Measurements from ENCODE around the gene MSRB3. TPM values are rescaled to one million over a fixed set of nuclear protein-coding genes. Genes with fewer than 3 reads are reported as not detected.

The MSRB3 gene
- total RNA-seq, 1 donor from 2014 or later = 61.3 TPM

- Histone ChIP-seq H3K27me3 (no peaks in the 10 kb centered on the region), H3K36me3 (no peaks in the 10 kb centered on the region), H3K4me3 (no peak overlapping the region), H3K9me3 (no peaks in the 10 kb centered on the region), H3K4me1 (no peaks in the 10 kb centered on the region), H3K27ac (no peak overlapping the region)
- ATAC-seq (no peak), DNase-seq (no peak)
- intact Hi-C loops (cut with DNase I) = no loop called here
- no peak for TF ChIP-seq CTCF (IDR thresholded peaks at IDR 0.05)
Measured at GRCh38 chr12:65327207-65328076, 49.0 kb downstream of the MSRB3 start.

GRCh38 chr12:65329721-65330120 is 51.2 kb downstream of the MSRB3 start:
- Histone ChIP-seq H3K4me3 (no peak overlapping the region), H3K27ac (no peak overlapping the region), H3K9me3 (no peaks in the 10 kb centered on the region), H3K4me1 (no peaks in the 10 kb centered on the region), H3K27me3 (no peaks in the 10 kb centered on the region), H3K36me3 (no peaks in the 10 kb centered on the region)
- no peak for TF ChIP-seq CTCF (IDR thresholded peaks at IDR 0.05)
- DNase-seq (no peak), ATAC-seq (no peak)
- intact Hi-C loops (cut with DNase I) = no loop called here

GRCh38 chr12:65330331-65330730 is 51.8 kb downstream of the MSRB3 start:
- H3K27me3 ChIP-seq = no peaks in the 10 kb centered on the region
- DNase-seq (no peak), ATAC-seq (no peak)
- TF ChIP-seq CTCF (IDR thresholded peaks at IDR 0.05) = no peak
- intact Hi-C loops (cut with DNase I) = no loop called here
- H3K36me3 ChIP-seq = no peaks in the 10 kb centered on the region
- H3K4me3 ChIP-seq = no peak overlapping the region
- H3K4me1 ChIP-seq = peaks cover 3% of the 10 kb centered on the region
- H3K27ac ChIP-seq = no peak overlapping the region
- no peaks in the 10 kb centered on the region for H3K9me3 ChIP-seq

GRCh38 chr12:65331456-65331855 is 53.0 kb downstream of the MSRB3 start:
- DNase-seq = no peak
- no peaks in the 10 kb centered on the region for H3K36me3 ChIP-seq
- H3K9me3 ChIP-seq = no peaks in the 10 kb centered on the region
- H3K27me3 ChIP-seq = no peaks in the 10 kb centered on the region
- no peak overlapping the region for H3K4me3 ChIP-seq
- H3K4me1 ChIP-seq = peaks cover 3% of the 10 kb centered on the region
- TF ChIP-seq CTCF (IDR thresholded peaks at IDR 0.05) = no peak
- no peak for ATAC-seq
- intact Hi-C loops (cut with DNase I) = no loop called here
- no peak overlapping the region for H3K27ac ChIP-seq

GRCh38 chr12:65333649-65334048 is 55.2 kb downstream of the MSRB3 start:
- H3K4me3 ChIP-seq = no peak overlapping the region
- H3K9me3 ChIP-seq = no peaks in the 10 kb centered on the region
- H3K27me3 ChIP-seq = no peaks in the 10 kb centered on the region
- H3K27ac ChIP-seq = no peak overlapping the region
- peaks cover 3% of the 10 kb centered on the region for H3K4me1 ChIP-seq
- intact Hi-C loops (cut with DNase I) = no loop called here
- no peaks in the 10 kb centered on the region for H3K36me3 ChIP-seq
- DNase-seq (no peak), ATAC-seq (no peak)
- no peak for TF ChIP-seq CTCF (IDR thresholded peaks at IDR 0.05)

Measured in upper lobe of right lung (tissue), 1 donor.